ENCODE measurements around the gene SEC14L3. TPM values are rescaled to one million over a fixed set of nuclear protein-coding genes. Genes with fewer than 3 reads are reported as not detected.
A peak's percentile ranks its signal among the peaks of the same experiment; 100 is the strongest.

The SEC14L3 gene
- total and polyA plus RNA-seq, 2 of the 13 experiments (the other 11 are each of a cell fraction or from before 2014, with no cell fraction given) = not detected

- TF ChIP-seq TEF (CRISPR knock-in tag; IDR thresholded peaks at IDR 0.05) (peak; percentile 48; the same call in 1 of the 2 replicates), KLF12 (CRISPR knock-in tag; IDR thresholded peaks at IDR 0.05; ENCODE audit: borderline replicate concordance) (no peak), ELK4 (CRISPR knock-in tag; IDR thresholded peaks at IDR 0.05; ENCODE audit: borderline replicate concordance) (peak; percentile 90; the same call in 1 of the 2 replicates), ZNF407 (CRISPR knock-in tag; IDR thresholded peaks at IDR 0.05; ENCODE audit: not compliant biosample characterization) (peak; percentile 76), ZSCAN22 (CRISPR knock-in tag; IDR thresholded peaks at IDR 0.05) (0 out of 2 replicates have a peak, but pooled peaks have one; percentile 76), TFDP2 (CRISPR knock-in tag; IDR thresholded peaks at IDR 0.05) (peak; percentile 25), IRF2 (CRISPR knock-in tag; IDR thresholded peaks at IDR 0.05) (no peak), ZNF770 (CRISPR knock-in tag; IDR thresholded peaks at IDR 0.05) (peak; percentile 76), ATF4 (CRISPR knock-in tag; IDR thresholded peaks at IDR 0.05) (no peak), ZUFSP (CRISPR knock-in tag; IDR thresholded peaks at IDR 0.05; ENCODE audit: borderline replicate concordance) (no peak)
Measured at GRCh38 chr22:30423301-30423958, 48.4 kb downstream of the SEC14L3 start (continued).

Measured in HepG2 (cell line).